Natural killer cell (primary cell): ENCODE measurements around the gene PPP1R3G. TPM values are rescaled to one million over a fixed set of nuclear protein-coding genes. Genes with fewer than 3 reads are reported as not detected.
"Not testable (repeated sequence)": the region's sequence is repeated elsewhere in the genome, so short reads cannot be mapped to it uniquely, and the experiment has no call there.

Source experiments
- ATAC-seq, 3 donors: fragments of 150-1000 bp in 2 of 3; fragments of 200-7000 bp in 1 of 3; cut with Tn5 transposase; 1 replicate in 1 of 3; 2 replicates in 2 of 3; pipeline ENCODE4 v1.10.0; 2021; ENCODE audit warnings: mild to moderate bottlenecking in 2 of 3, moderate library complexity in 2 of 3
- DNase-seq, 2 donors: peaks; one replicate each; pipeline versions ENCODE4 v3.0.0 to v3.0.0-alpha.2; 2013 to 2021; ENCODE audit warnings: mixed read lengths in 1 of 2
- H3K27ac ChIP-seq: one replicate; pipeline ENCODE4 v1.5.1; 2013; ENCODE audit warnings: mild to moderate bottlenecking, low read length
- H3K27me3 ChIP-seq: one replicate; pipeline ENCODE4 v1.6.1; 2013; ENCODE audit warnings: low read length; ENCODE audit not compliant: control insufficient read depth, insufficient read depth
- H3K36me3 ChIP-seq: one replicate; pipeline ENCODE4 v1.6.1; 2013; ENCODE audit warnings: low read length; ENCODE audit not compliant: control insufficient read depth, insufficient read depth
- H3K4me1 ChIP-seq: one replicate; pipeline ENCODE4 v1.6.1; 2013; ENCODE audit warnings: low read length; ENCODE audit not compliant: control insufficient read depth, insufficient read depth
- H3K4me3 ChIP-seq: one replicate; pipeline ENCODE4 v1.5.1; 2013; ENCODE audit warnings: low read length
- H3K9me3 ChIP-seq: one replicate; pipeline ENCODE4 v1.6.1; 2013; ENCODE audit warnings: low read length; ENCODE audit not compliant: control insufficient read depth, insufficient read depth
- H3K27ac Mint-ChIP-seq, 2 donors: one replicate each; pipeline ENCODE4 v1.8.0; 2022; ENCODE audit warnings: mild to moderate bottlenecking in 2 of 2, mixed read lengths in 2 of 2, moderate library complexity in 1 of 2
- H3K27me3 Mint-ChIP-seq, 2 donors: one replicate each; pipeline ENCODE4 v1.8.0; 2022; ENCODE audit warnings: low read depth in 2 of 2, mixed read lengths in 2 of 2
- H3K36me3 Mint-ChIP-seq: one replicate; pipeline ENCODE4 v1.8.0; 2022; ENCODE audit warnings: mixed read lengths
- H3K4me1 Mint-ChIP-seq, 2 donors: one replicate each; pipeline ENCODE4 v1.8.0; 2022; ENCODE audit warnings: mixed read lengths in 2 of 2
- H3K4me3 Mint-ChIP-seq: one replicate; pipeline ENCODE4 v1.8.0; 2022; ENCODE audit warnings: mild to moderate bottlenecking, moderate library complexity, mixed read lengths
- H3K9me3 Mint-ChIP-seq, 2 donors: one replicate each; pipeline ENCODE4 v1.8.0; 2022; ENCODE audit warnings: mixed read lengths in 2 of 2
- CTCF ChIP-seq: fragments of 200-600 bp; IDR thresholded peaks from one replicate; pipeline ENCODE4 v1.8.0; 2022; ENCODE audit warnings: antibody characterized with exemption
- WGBS: methylation state at CpG from one replicate; pipeline ENCODE4 v1.1.7; 2013; ENCODE audit warnings: missing lambda C conversion rate; ENCODE audit not compliant: insufficient coverage; 5-methylcytosine and 5-hydroxymethylcytosine counted together
- intact Hi-C: fragments of 100-400 bp; cut with micrococcal nuclease; formaldehyde crosslinking; loops from one replicate; pipeline ENCODE4 v1.14.2; 2022
- total RNA-seq, 4 donors: library from RNA; stranded (reverse); fragments of 120-200 nt in 1 of 4; gene quantifications; one replicate each; pipeline versions ENCODE4 v1.2.3 to v1.2.4, GENCODE V29; 2013 to 2022

The PPP1R3G gene
- total RNA-seq, 3 donors from 2014 or later (not counting 1 experiment from before 2014, with no cell fraction given) = 0.07 TPM; not detected in 2

- Mint-ChIP-seq H3K9me3 (no peaks in the 10 kb centered on the region), H3K4me3 (no peak overlapping the region), H3K4me1 (no peaks in the 10 kb centered on the region), H3K27me3 (no peaks in the 10 kb centered on the region), H3K27ac (no peak overlapping the region), H3K36me3 (no peaks in the 10 kb centered on the region)
- H3K4me3 ChIP-seq = no peak overlapping the region
- WGBS = 91% methylated on average over 10 of the region's 10 CpGs
- TF ChIP-seq CTCF = no peak
- no peak for ATAC-seq
- no peaks in the 10 kb centered on the region for H3K4me1 ChIP-seq
- H3K9me3 ChIP-seq = no peaks in the 10 kb centered on the region
- H3K27me3 ChIP-seq = no peaks in the 10 kb centered on the region
- no peak for DNase-seq
- no peaks in the 10 kb centered on the region for H3K36me3 ChIP-seq
- intact Hi-C loops = no loop called here
- no peak overlapping the region for H3K27ac ChIP-seq
Observed at GRCh38 chr6:5120011-5120410, 34.9 kb downstream of the PPP1R3G start.

DNA sequence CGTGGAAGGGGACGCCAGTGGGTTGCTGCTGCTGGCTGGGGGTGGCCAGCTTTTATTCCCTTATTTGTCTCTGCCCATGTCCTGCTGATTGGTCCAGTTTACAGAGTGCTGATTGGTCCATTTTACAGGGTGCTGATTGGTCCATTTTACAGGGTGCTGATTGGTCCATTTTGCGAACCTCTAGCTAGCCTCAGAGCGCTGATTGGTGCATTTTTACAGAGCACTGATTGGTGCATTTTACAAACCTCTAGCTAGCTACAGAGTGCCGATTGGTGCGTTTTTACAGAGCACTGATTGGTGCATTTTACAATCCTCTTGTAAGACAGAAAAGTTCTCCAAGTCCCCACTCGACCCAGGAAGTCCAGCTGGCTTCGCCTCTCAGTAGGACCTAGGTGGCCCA lies 35.4 kb downstream of the PPP1R3G start:
- H3K36me3 Mint-ChIP-seq, H3K4me3 ChIP-seq, H3K27ac Mint-ChIP-seq, DNase-seq, ATAC-seq, H3K36me3 ChIP-seq, H3K27ac ChIP-seq, H3K27me3 Mint-ChIP-seq, H3K9me3 Mint-ChIP-seq, H3K4me1 ChIP-seq, H3K4me3 Mint-ChIP-seq, H3K9me3 ChIP-seq, intact Hi-C loops, H3K4me1 Mint-ChIP-seq, H3K27me3 ChIP-seq: not testable (repeated sequence)
- 97% methylated on average over 8 of the region's 8 CpGs for WGBS

GRCh38 chr6:5121479-5121878 lies 36.3 kb downstream of the PPP1R3G start:
- no peaks in the 10 kb centered on the region for H3K27me3 Mint-ChIP-seq
- intact Hi-C loops = no loop called here
- no peaks in the 10 kb centered on the region for H3K36me3 ChIP-seq
- H3K4me3 ChIP-seq = no peak overlapping the region
- ATAC-seq = no peak
- H3K36me3 Mint-ChIP-seq = no peaks in the 10 kb centered on the region
- H3K4me1 ChIP-seq = no peaks in the 10 kb centered on the region
- H3K9me3 ChIP-seq = no peaks in the 10 kb centered on the region
- WGBS = 93% methylated on average over 6 of the region's 6 CpGs
- H3K4me3 Mint-ChIP-seq = no peak overlapping the region
- no peak overlapping the region for H3K27ac ChIP-seq
- TF ChIP-seq CTCF = no peak
- H3K27ac Mint-ChIP-seq = no peak overlapping the region
- no peak for DNase-seq
- no peaks in the 10 kb centered on the region for H3K9me3 Mint-ChIP-seq
- no peaks in the 10 kb centered on the region for H3K27me3 ChIP-seq
- no peaks in the 10 kb centered on the region for H3K4me1 Mint-ChIP-seq

DNA sequence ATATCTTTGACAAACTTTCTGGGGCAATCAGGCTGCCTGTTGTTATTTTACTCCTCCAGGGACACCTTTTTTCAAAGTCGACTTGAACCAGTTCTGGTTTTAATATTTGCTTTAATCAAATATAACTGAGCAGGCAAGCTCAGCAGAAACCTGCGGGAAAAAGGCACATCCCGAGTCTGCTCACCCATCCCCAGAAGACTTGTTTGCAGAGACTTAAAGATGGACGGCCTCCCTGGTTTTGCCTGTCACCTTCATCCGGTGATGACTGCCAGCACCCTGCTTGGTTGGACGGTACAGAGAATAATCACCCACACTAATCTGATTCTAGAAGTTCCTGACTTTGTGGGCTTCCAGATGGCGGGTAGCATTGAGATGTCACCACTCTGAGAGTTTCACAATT lies 36.8 kb downstream of the PPP1R3G start:
- WGBS = 93% methylated on average over 7 of the region's 7 CpGs
- Histone ChIP-seq H3K4me1 (no peaks in the 10 kb centered on the region), H3K36me3 (no peaks in the 10 kb centered on the region), H3K27ac (no peak overlapping the region), H3K9me3 (no peaks in the 10 kb centered on the region), H3K4me3 (no peak overlapping the region), H3K27me3 (no peaks in the 10 kb centered on the region)
- intact Hi-C loops = no loop called here
- H3K36me3 Mint-ChIP-seq = no peaks in the 10 kb centered on the region
- no peak overlapping the region for H3K4me3 Mint-ChIP-seq
- no peak for ATAC-seq
- TF ChIP-seq CTCF = no peak
- H3K27me3 Mint-ChIP-seq = no peaks in the 10 kb centered on the region
- H3K27ac Mint-ChIP-seq = no peak overlapping the region
- no peaks in the 10 kb centered on the region for H3K4me1 Mint-ChIP-seq
- H3K9me3 Mint-ChIP-seq = no peaks in the 10 kb centered on the region
- DNase-seq = no peak
